ENCODE results near the gene BPGM.

Gene BPGM

DNA sequence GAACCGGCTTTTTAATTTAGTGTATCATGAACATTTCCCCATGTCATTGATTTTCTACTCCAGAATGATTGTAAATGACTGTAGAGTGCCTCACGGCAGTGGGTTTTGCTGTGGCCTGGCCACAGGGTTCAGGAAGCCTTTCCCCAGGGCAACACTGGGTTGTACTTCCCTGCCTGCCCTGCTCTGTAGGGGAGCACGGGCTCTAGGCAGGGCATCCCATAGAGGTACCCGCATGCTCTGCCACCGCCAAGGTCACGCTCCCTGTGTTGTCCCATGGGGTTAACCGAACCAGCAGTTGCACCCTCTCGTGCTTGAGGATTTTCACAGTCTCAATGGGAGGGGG is 63.8 kb downstream of the BPGM start:
- in situ Hi-C loops (cut with MboI; ENCODE audit: low sequenced_read_pairs, unreplicated experiment), result no loop called here
- TF ChIP-seq, protein P1, sequence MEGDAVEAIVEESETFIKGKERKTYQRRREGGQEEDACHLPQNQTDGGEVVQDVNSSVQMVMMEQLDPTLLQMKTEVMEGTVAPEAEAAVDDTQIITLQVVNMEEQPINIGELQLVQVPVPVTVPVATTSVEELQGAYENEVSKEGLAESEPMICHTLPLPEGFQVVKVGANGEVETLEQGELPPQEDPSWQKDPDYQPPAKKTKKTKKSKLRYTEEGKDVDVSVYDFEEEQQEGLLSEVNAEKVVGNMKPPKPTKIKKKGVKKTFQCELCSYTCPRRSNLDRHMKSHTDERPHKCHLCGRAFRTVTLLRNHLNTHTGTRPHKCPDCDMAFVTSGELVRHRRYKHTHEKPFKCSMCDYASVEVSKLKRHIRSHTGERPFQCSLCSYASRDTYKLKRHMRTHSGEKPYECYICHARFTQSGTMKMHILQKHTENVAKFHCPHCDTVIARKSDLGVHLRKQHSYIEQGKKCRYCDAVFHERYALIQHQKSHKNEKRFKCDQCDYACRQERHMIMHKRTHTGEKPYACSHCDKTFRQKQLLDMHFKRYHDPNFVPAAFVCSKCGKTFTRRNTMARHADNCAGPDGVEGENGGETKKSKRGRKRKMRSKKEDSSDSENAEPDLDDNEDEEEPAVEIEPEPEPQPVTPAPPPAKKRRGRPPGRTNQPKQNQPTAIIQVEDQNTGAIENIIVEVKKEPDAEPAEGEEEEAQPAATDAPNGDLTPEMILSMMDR (IDR thresholded peaks at IDR 0.05; ENCODE audit: borderline replicate concordance, control extremely low read depth, extremely low read depth, insufficient read depth, missing control alignments), result no peak
- DNase-seq (ENCODE audit: low spot score), result no peak

DNA sequence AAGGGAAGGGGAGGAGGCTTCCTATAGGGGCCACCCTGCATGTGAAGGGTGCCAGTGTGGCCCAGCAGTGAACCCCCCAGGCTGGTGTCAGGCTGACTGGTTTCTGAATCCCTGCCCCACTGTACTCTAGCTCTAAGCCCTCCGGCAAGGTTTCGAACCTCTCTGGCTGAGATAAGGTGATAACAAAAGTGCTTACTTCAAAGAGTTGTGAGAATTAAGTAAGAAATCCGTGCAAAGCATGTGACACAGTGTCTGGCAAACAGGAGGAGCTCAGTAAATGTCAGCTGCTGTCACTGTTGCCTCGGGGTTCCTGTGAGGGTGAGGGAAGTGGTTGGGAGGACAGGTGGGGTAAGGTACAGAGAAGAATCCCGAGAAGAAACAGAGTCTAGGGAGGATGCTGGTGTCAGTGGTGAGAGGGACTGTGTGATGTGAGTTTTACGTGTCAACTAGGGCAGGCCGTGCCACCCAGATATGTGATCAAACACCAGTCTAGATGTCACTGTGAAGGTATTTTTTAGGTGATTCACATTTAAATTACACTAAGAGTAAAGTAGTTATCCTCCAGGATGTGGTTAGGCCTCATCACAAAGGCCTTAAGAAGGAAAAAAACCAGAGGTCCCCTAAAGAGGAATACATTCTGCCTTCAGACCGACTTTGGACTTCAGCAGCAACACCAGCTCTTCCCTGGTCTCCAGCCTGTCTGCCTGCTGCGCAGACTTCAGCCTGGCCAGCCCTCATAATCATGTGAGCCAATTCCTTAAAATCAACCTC is 64.4 kb downstream of the BPGM start:
- TF ChIP-seq, protein P1 (IDR thresholded peaks at IDR 0.05; ENCODE audit: borderline replicate concordance, control extremely low read depth, extremely low read depth, insufficient read depth, missing control alignments), result no peak
- no peak for DNase-seq (ENCODE audit: low spot score)
- in situ Hi-C loops (cut with MboI; ENCODE audit: low sequenced_read_pairs, unreplicated experiment), result no loop called here

DNA sequence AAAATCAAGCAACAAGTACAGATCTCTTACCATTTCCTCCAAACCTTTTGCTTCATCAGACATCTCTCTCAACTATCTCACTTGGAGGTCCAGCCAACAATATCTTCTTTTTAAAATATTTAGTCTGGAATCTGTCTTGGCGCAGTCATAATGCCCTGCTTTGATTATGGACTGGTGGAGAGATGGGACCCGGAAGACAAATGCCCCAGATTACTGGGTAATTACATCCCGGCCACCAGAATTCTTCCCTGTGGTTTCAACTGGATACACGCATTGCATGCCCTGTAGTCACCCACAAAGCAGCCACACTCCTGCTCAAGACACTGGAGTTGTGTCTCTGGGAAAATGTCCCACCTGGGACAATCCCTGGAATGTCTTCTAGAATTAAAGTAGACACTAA is 65.5 kb downstream of the BPGM start:
- no peak for DNase-seq (ENCODE audit: low spot score)
- TF ChIP-seq, protein P1 (IDR thresholded peaks at IDR 0.05; ENCODE audit: borderline replicate concordance, control extremely low read depth, extremely low read depth, insufficient read depth, missing control alignments), result no peak
- in situ Hi-C loops (cut with MboI; ENCODE audit: low sequenced_read_pairs, unreplicated experiment), result no loop called here

DNA sequence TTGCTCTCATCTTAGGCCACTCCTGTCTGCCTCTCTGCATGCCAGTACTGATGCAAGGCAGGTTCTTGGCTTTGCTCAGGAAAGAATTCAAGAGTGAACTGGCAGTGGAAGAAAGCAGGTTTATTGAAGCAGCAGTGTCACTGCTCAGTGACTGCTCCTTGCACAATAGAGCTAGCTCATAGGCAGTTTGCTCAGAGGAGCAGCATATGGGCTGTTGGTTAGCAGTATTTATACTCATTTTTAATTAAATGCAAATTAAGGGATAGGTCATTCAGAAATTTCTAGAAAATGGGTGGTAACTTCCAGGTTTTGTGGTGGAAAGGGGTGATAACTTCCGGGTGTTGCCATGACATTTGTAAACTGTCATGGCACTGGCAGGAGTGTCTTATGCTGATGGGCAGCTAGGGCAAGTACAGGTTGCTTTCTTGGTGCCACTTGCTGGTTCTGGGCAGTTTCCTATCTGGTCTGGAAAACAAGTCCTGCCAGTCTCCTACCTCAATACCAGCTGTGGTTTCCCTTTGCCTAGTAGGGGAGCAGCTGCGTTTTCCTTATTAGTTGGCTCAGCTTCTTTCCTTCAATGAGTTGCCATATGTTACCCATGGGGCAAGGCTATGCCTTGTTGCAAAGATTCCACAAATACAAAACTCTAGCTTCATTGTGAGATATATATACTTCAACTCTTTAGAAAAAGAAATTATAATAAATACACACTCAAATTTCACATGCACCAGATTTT is 68.0 kb downstream of the BPGM start:
- in situ Hi-C loops (cut with MboI; ENCODE audit: low sequenced_read_pairs, unreplicated experiment), result no loop called here
- no peak for DNase-seq (ENCODE audit: low spot score)

DNA sequence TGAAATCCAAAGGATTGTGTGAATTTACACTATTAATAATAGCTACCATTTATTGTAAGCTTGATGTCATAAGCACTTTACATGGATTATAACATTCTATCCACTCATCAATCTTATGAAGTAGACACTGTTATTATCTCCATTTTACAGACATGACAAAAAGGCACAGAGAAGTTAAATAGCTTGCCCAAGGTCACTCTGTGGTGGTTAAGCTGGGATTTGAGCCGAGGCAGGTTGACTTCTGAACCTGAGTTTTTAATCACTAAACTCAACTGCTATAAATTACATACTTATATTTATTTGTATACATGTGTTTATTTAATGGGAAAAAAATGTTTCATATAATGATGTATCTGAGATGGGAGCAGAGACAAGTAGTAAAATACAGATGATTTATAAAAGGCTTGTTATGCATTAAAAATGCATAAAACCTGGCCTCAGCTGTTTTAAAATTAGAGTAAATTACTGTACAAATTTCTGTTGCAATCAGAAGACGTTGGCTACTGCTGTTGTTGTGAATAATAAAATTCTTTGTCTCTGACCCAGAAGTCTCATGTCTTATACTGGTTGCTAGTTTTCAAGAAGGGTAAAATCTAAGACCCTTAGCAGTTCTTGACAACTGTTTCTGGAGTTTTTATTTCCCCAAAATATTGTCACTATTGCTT is 71.7 kb downstream of the BPGM start:
- TF ChIP-seq, protein P1 (IDR thresholded peaks at IDR 0.05; ENCODE audit: borderline replicate concordance, control extremely low read depth, extremely low read depth, insufficient read depth, missing control alignments), result no peak
- no peak for DNase-seq (ENCODE audit: low spot score)
- in situ Hi-C loops (cut with MboI; ENCODE audit: low sequenced_read_pairs, unreplicated experiment), result no loop called here

More for the DNA sequence above, 68.0 kb downstream of the BPGM start:
- TF ChIP-seq, protein P1 (IDR thresholded peaks at IDR 0.05; ENCODE audit: borderline replicate concordance, control extremely low read depth, extremely low read depth, insufficient read depth, missing control alignments), result no peak

DNA sequence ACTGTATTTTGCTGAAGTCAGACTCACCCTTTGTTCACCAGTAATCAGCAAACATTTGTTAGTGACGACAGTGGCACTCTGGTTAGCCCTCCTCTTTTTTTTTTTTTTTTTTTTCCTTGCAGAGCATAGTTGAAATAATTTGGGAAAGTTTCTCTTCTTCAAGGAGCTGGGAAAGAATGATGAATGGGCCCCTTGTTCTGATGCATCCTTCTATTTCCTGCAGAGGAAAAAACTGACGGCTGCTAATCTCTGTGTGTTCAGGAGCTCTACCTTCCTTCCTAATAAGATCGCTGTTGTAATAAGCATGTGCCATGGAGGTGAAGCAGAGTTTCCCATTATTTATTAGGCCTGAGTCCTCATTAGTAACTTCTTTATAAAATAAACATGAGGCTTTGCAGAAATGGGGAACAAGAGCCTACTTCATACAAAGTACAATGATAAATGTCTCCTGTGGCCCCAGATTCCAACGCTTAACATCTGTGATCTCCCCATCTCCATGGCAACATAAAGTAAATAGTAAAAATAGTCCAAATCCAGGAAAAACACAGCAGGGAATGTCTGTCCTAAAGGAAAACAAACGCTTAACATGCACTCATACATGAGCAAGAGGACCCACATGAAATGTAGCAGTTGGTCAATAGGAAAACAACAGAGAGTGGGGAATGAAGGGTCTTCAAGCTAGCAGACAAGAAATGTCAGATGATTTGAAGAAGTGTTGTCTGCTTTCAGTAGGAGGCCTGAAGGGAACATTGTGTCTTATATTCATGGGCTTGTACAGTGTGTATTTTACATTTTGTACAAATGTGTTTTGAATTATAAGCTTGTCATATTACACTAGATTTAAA is 73.7 kb downstream of the BPGM start:
- no peak for DNase-seq (ENCODE audit: low spot score)
- in situ Hi-C loops (cut with MboI; ENCODE audit: low sequenced_read_pairs, unreplicated experiment), result no loop called here
- TF ChIP-seq, protein P1 (IDR thresholded peaks at IDR 0.05; ENCODE audit: borderline replicate concordance, control extremely low read depth, extremely low read depth, insufficient read depth, missing control alignments), result no peak
